Measurements from ENCODE around the gene NQO1. TPM values are rescaled to one million over a fixed set of nuclear protein-coding genes. Genes with fewer than 3 reads are reported as not detected.

The NQO1 gene
- total and polyA plus RNA-seq, 4 donors, result 0.92 to 5.5 (median 1.9) TPM

DNA sequence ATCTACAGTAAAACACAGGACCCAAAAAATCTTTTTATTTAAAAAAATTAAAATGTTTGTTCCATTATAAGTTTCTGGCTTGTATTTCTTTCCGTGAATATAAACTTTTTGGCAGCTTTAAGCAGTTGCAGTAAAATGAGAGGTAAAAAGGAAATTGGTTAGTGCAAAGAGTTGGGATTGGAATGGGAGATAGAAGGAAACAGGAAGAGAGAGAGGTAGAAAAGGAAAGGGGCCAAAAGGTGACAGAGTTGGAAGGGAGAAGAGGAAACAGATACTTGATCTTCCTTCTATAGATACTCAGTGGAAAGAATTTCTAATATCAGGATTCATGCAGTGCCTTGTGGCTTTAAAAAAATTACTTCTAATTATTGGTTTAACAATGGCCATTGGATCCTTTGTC lies 63.5 kb downstream of the NQO1 start:
- Histone ChIP-seq H3K4me3 (ENCODE audit: low read depth in 1 of 3, low read length in 3 of 3) (no peak overlapping the region), H3K27ac (ENCODE audit: low read depth in 1 of 2, low read length in 2 of 2) (no peak overlapping the region), H3K9me3 (ENCODE audit: control insufficient read depth in 4 of 4, low read length in 3 of 4) (no peaks in the 10 kb centered on the region), H3K27me3 (ENCODE audit: control insufficient read depth in 4 of 4, insufficient read depth in 4 of 4, low read length in 3 of 4) (no peaks in the 10 kb centered on the region), H3K36me3 (ENCODE audit: control insufficient read depth in 4 of 4, insufficient read depth in 3 of 4, low read depth in 1 of 4, low read length in 3 of 4) (peaks cover 0 to 21% (median 9%) of the 10 kb centered on the region in 4 donors), H3K9ac (ENCODE audit: low read depth in 1 of 2, low read length in 2 of 2) (no peak overlapping the region), H3K4me1 (ENCODE audit: control insufficient read depth in 4 of 4, insufficient read depth in 4 of 4, low read length in 3 of 4) (no peaks in the 10 kb centered on the region)
- no peak for DNase-seq (ENCODE audit: low spot score)
- WGBS, result 86% methylated on average over 1 of the region's 1 CpG
- no peak for TF ChIP-seq FOXA1 (IDR thresholded peaks at IDR 0.05)
- TF ChIP-seq, protein P1, sequence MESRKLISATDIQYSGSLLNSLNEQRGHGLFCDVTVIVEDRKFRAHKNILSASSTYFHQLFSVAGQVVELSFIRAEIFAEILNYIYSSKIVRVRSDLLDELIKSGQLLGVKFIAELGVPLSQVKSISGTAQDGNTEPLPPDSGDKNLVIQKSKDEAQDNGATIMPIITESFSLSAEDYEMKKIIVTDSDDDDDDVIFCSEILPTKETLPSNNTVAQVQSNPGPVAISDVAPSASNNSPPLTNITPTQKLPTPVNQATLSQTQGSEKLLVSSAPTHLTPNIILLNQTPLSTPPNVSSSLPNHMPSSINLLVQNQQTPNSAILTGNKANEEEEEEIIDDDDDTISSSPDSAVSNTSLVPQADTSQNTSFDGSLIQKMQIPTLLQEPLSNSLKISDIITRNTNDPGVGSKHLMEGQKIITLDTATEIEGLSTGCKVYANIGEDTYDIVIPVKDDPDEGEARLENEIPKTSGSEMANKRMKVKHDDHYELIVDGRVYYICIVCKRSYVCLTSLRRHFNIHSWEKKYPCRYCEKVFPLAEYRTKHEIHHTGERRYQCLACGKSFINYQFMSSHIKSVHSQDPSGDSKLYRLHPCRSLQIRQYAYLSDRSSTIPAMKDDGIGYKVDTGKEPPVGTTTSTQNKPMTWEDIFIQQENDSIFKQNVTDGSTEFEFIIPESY (IDR thresholded peaks at IDR 0.05), result no peak
- TF ChIP-seq NR2F2 (IDR thresholded peaks at IDR 0.05), result no peak
- TF ChIP-seq JUND (IDR thresholded peaks at IDR 0.05), result no peak

DNA sequence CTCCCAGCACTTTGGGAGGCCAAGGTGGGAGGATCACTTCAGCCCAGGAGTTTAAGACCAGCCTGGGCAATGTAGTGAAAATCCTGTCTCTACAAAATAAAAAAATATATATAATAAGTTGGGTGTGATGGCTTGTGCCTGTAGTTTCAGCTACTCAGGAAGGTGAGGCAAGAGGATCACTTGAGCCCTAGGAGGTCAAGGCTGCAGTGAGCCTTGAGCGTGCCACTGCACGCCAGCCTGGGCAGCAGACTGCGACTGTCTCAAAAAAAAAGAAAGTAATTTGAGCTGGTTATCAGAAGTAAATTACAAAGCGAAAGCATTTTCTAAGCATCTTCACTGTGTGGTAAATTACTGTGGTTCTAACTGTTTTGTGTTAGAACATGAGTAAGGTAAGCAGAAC lies 66.2 kb downstream of the NQO1 start:
- 97% methylated on average over 4 of the region's 4 CpGs for WGBS
- no peaks in the 10 kb centered on the region for H3K9me3 ChIP-seq (ENCODE audit: control insufficient read depth in 4 of 4, low read length in 3 of 4)
- H3K9ac ChIP-seq (ENCODE audit: low read depth in 1 of 2, low read length in 2 of 2), result no peak overlapping the region
- H3K4me3 ChIP-seq (ENCODE audit: low read depth in 1 of 3, low read length in 3 of 3), result no peak overlapping the region
- no peak for TF ChIP-seq RXRA (IDR thresholded peaks at IDR 0.05)
- TF ChIP-seq JUND (IDR thresholded peaks at IDR 0.05), result no peak
- TF ChIP-seq, protein P2, sequence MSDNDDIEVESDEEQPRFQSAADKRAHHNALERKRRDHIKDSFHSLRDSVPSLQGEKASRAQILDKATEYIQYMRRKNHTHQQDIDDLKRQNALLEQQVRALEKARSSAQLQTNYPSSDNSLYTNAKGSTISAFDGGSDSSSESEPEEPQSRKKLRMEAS (IDR thresholded peaks at IDR 0.05), result no peak
- no peak for TF ChIP-seq HNF4A (conservative IDR thresholded peaks at IDR 0.05)
- TF ChIP-seq FOXA2 (IDR thresholded peaks at IDR 0.05), result no peak
- no peak for TF ChIP-seq SP1 (IDR thresholded peaks at IDR 0.05)
- TF ChIP-seq RAD21 (IDR thresholded peaks at IDR 0.05), result no peak
- no peak for TF ChIP-seq GABPA (IDR thresholded peaks at IDR 0.05 in 1 of 2, conservative IDR thresholded peaks at IDR 0.05 in 1 of 2)
- TF ChIP-seq TAF1 (conservative IDR thresholded peaks at IDR 0.05), result no peak
- TF ChIP-seq, protein P3, sequence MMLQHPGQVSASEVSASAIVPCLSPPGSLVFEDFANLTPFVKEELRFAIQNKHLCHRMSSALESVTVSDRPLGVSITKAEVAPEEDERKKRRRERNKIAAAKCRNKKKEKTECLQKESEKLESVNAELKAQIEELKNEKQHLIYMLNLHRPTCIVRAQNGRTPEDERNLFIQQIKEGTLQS (IDR thresholded peaks at IDR 0.05), result no peak
- no peak for TF ChIP-seq NR2F2 (IDR thresholded peaks at IDR 0.05)
- TF ChIP-seq HNF4G (IDR thresholded peaks at IDR 0.05), result no peak
- H3K27me3 ChIP-seq (ENCODE audit: control insufficient read depth in 4 of 4, insufficient read depth in 4 of 4, low read length in 3 of 4), result no peaks in the 10 kb centered on the region
- DNase-seq (ENCODE audit: low spot score), result no peak
- H3K4me1 ChIP-seq (ENCODE audit: control insufficient read depth in 4 of 4, insufficient read depth in 4 of 4, low read length in 3 of 4), result no peaks in the 10 kb centered on the region
- no peak overlapping the region for H3K27ac ChIP-seq (ENCODE audit: low read depth in 1 of 2, low read length in 2 of 2)
- peaks cover 3 to 35% (median 21%) of the 10 kb centered on the region in 4 donors for H3K36me3 ChIP-seq (ENCODE audit: control insufficient read depth in 4 of 4, insufficient read depth in 3 of 4, low read depth in 1 of 4, low read length in 3 of 4)

Other genes starting within 250 kb of the NQO1 start
- 10 to 100 TPM; 15.6 to 21.0 TPM for gene NFAT5, start 160.6 kb downstream of the NQO1 start, total RNA-seq
- gene NFAT5, start 160.6 kb downstream of the NQO1 start, polyA plus RNA-seq, result 1 to 10 TPM; 1.5 to 6.7 TPM
- 10 to 100 TPM in 1 of 2 donors, 1 to 10 TPM in 1; 6.9 to 10.1 TPM for gene NOB1, start 28.4 kb upstream of the NQO1 start, total RNA-seq
- gene NOB1, start 28.4 kb upstream of the NQO1 start, polyA plus RNA-seq, result 10 to 100 TPM; 14.9 to 19.7 TPM
- 10 to 100 TPM; 15.8 to 22.7 TPM for gene WWP2, start 35.8 kb upstream of the NQO1 start, total RNA-seq
- 10 to 100 TPM in 1 of 2 donors, 1 to 10 TPM in 1; 8.6 to 11.5 TPM for gene WWP2, start 35.8 kb upstream of the NQO1 start, polyA plus RNA-seq
- 1 to 10 TPM in 1 of 2 donors, under 1 TPM in 1; 0.05 to 1.0 TPM for gene CLEC18A, start 224.8 kb upstream of the NQO1 start, total RNA-seq
- gene CLEC18A, start 224.8 kb upstream of the NQO1 start, polyA plus RNA-seq, result under 1 TPM; 0.07 to 0.42 TPM